GM12878 (cell line): Measurements from ENCODE around the gene PITPNM3.

ENCODE experiments used
- CEBPB ChIP-seq, 2 experiments: fragments of 150-350 bp in 1 of 2; IDR thresholded peaks; 2 replicates each; pipeline ENCODE4 v1.6.1; 2012 to 2014; ENCODE audit warnings: low read depth in 2 of 2, low read length in 2 of 2, borderline replicate concordance in 1 of 2, inconsistent platforms in 1 of 2
- CTCF ChIP-seq, 3 experiments: IDR thresholded peaks in 2 of 3; conservative IDR thresholded peaks in 1 of 3; 2 replicates each; pipeline ENCODE4 v1.5.1; 2011; ENCODE audit warnings: low read depth in 3 of 3, low read length in 3 of 3, mild to moderate bottlenecking in 3 of 3, control low read depth in 2 of 3, moderate library complexity in 2 of 3, inconsistent platforms in 1 of 3, mixed read lengths in 1 of 3; ENCODE audit not compliant: control insufficient read depth in 2 of 3, insufficient read depth in 1 of 3; ENCODE audit errors: extremely low read depth in 1 of 3
- E4F1 ChIP-seq: fragments of 450-650 bp; IDR thresholded peaks from 2 replicates; pipeline ENCODE4 v1.6.1; 2018; ENCODE audit warnings: borderline replicate concordance, mild to moderate bottlenecking; ENCODE audit not compliant: partially characterized antibody
- EZH2 ChIP-seq: IDR thresholded peaks from 2 replicates; pipeline ENCODE4 v1.6.1; 2012; ENCODE audit warnings: low read depth, mild to moderate bottlenecking, control low read depth, inconsistent platforms, low read length, borderline replicate concordance; ENCODE audit not compliant: control insufficient read depth
- GATAD2B ChIP-seq: fragments of 450-650 bp; conservative IDR thresholded peaks from 2 replicates; pipeline ENCODE4 v1.6.1; 2017; ENCODE audit warnings: low read depth, mild to moderate bottlenecking, moderate library complexity
- POLR2A ChIP-seq: IDR thresholded peaks from 2 replicates; pipeline ENCODE4 v1.6.1; 2011; ENCODE audit warnings: low read depth, mild to moderate bottlenecking, low read length
- RAD51 ChIP-seq: fragments of 450-650 bp; IDR thresholded peaks from 2 replicates; pipeline ENCODE4 v1.6.1; 2016; ENCODE audit warnings: moderate library complexity, mild to moderate bottlenecking, inconsistent platforms
- SREBF1 ChIP-seq: IDR thresholded peaks from 2 replicates; pipeline ENCODE4 v1.6.1; 2012; ENCODE audit warnings: mild to moderate bottlenecking, low read length
- TARDBP ChIP-seq: IDR thresholded peaks from 2 replicates; pipeline ENCODE4 v1.6.1; 2016; ENCODE audit warnings: borderline replicate concordance
- ZZZ3 ChIP-seq: IDR thresholded peaks from 2 replicates; pipeline ENCODE4 v1.6.1; 2011; ENCODE audit warnings: low read depth; ENCODE audit not compliant: control insufficient read depth, insufficient read length

GRCh38 chr17:6408735-6409134 is 147.6 kb downstream of the PITPNM3 start:
- no peak for TF ChIP-seq CTCF (IDR thresholded peaks at IDR 0.05 in 2 of 3, conservative IDR thresholded peaks at IDR 0.05 in 1 of 3; ENCODE audit: control insufficient read depth in 2 of 3, extremely low read depth in 1 of 3, insufficient read depth in 1 of 3, low read depth in 3 of 3, low read length in 3 of 3)
- no peak for TF ChIP-seq EZH2
- no peak for TF ChIP-seq RAD51
- no peak for TF ChIP-seq POLR2A
- no peak for TF ChIP-seq TARDBP
- no peak for TF ChIP-seq E4F1
- no peak for TF ChIP-seq SREBF1
- TF ChIP-seq ZZZ3, result no peak
- TF ChIP-seq GATAD2B, result no peak
- no peak for TF ChIP-seq CEBPB (IDR thresholded peaks at IDR 0.05; ENCODE audit: borderline replicate concordance in 1 of 2, low read depth in 2 of 2, low read length in 2 of 2)
